ENCODE measurements around the gene KIAA0232. TPM values are rescaled to one million over a fixed set of nuclear protein-coding genes. Genes with fewer than 3 reads are reported as not detected.
A peak's percentile ranks its signal among the peaks of the same experiment; 100 is the strongest.

Gene KIAA0232
- total RNA-seq, 1 experiment from 2014 or later = 15.6 TPM

DNA sequence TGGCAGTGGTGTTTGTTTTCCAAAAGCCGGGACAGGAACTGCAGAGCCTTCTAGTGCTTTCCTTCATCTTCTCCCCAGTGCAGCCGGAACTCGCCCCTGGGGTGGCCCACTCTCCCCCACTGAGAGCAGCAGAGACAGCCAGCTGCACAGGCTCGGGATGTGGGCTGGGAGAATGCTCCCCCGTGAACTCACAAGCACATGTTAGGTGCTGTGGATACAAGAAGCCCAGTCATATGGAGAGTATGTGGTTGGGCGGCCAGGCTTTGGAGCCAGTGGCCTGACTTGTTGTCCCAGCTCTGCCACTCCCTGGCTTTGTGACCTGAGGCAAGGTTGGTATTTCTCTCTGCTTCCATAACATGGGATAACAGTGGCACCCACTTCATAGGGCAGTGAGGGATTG, 9.4 kb upstream of the KIAA0232 start:
- no TSS peak for BruUV-seq (replicated peaks)
- TF ChIP-seq, protein P1, sequence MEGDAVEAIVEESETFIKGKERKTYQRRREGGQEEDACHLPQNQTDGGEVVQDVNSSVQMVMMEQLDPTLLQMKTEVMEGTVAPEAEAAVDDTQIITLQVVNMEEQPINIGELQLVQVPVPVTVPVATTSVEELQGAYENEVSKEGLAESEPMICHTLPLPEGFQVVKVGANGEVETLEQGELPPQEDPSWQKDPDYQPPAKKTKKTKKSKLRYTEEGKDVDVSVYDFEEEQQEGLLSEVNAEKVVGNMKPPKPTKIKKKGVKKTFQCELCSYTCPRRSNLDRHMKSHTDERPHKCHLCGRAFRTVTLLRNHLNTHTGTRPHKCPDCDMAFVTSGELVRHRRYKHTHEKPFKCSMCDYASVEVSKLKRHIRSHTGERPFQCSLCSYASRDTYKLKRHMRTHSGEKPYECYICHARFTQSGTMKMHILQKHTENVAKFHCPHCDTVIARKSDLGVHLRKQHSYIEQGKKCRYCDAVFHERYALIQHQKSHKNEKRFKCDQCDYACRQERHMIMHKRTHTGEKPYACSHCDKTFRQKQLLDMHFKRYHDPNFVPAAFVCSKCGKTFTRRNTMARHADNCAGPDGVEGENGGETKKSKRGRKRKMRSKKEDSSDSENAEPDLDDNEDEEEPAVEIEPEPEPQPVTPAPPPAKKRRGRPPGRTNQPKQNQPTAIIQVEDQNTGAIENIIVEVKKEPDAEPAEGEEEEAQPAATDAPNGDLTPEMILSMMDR (IDR thresholded peaks at IDR 0.05; ENCODE audit: unreplicated experiment) = no peak
- intact Hi-C loops (cut with micrococcal nuclease) = no loop called here
- Mint-ChIP-seq H3K36me3 (ENCODE audit: insufficient read depth, unreplicated experiment) (no peaks in the 10 kb centered on the region), H3K4me3 (ENCODE audit: unreplicated experiment) (no peak overlapping the region), H3K27ac (ENCODE audit: low read depth, unreplicated experiment) (peak overlapping the region; percentile 80), H3K9me3 (ENCODE audit: unreplicated experiment) (no peaks in the 10 kb centered on the region), H3K4me1 (ENCODE audit: insufficient read depth, unreplicated experiment) (peaks cover 35% of the 10 kb centered on the region), H3K27me3 (ENCODE audit: insufficient read depth, unreplicated experiment) (no peaks in the 10 kb centered on the region)
- ChIA-PET POLR2A (no interaction called here), CTCF (interaction anchor here (0.7 to 2.9 kb wide), 3 partner anchors 8 to 101 kb away, joined by 3 to 12 read pairs (median 3); no protein-coding TSS in a partner anchor)
- DNase-seq (ENCODE audit: unreplicated experiment) = no peak

DNA sequence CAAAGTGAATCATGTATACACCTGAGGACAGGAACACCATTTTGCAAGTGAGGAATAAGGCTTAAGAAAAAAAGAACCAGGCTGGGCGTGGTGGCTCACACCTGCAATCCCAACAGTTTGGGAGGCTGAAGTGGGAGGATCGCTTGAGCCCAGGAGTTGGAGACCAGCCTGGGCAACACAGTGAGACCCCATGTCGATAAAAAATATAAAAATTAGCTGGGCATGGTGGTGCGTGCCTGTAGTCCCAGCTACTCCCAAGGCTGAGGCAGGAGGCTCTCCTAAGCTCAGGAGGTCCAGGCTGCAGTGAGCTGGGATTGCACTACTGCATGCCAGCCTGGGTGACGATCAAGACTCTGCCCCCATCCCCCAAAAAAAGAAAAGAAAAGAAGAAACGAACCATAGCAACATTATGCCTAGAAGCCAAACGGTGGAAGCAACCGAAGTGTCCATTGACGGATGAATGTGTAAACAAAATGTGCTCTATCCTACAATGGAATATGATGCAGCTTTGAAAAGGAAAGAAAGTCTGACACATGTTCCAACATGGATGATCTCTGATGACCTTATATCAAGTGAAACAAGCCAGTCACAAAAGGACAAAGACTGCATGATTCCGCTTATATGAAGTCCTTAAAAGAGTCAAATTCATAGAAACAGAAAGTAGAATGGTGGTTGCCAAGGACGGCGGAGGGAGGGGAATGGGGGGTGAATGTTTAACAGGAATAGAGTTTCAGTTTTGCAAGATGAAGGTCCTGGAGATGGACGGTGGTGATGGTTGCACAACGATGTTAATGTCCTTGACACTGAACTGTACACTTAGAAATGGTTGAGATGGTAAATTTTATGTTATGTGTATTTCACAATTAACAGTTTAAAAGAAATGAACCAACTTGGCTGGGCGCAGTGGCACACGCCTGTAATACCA, 8.6 kb upstream of the KIAA0232 start:
- POLR2A ChIA-PET = interaction anchor here (0.5 kb wide), 1 partner anchor 277 kb away, joined by 3 read pairs; no protein-coding TSS in a partner anchor
- H3K4me3 Mint-ChIP-seq (ENCODE audit: unreplicated experiment) = no peak overlapping the region
- CTCF ChIA-PET = interaction anchor here (0.5 to 2.9 kb wide), 4 partner anchors 8 to 251 kb away, joined by 3 to 12 read pairs (median 3); no protein-coding TSS in a partner anchor
- no peaks in the 10 kb centered on the region for H3K36me3 Mint-ChIP-seq (ENCODE audit: insufficient read depth, unreplicated experiment)
- no TSS peak for BruUV-seq (replicated peaks)
- no peak for DNase-seq (ENCODE audit: unreplicated experiment)
- H3K4me1 Mint-ChIP-seq (ENCODE audit: insufficient read depth, unreplicated experiment) = peaks cover 28% of the 10 kb centered on the region
- TF ChIP-seq, protein P1 (IDR thresholded peaks at IDR 0.05; ENCODE audit: unreplicated experiment) = no peak
- no peaks in the 10 kb centered on the region for H3K9me3 Mint-ChIP-seq (ENCODE audit: unreplicated experiment)
- H3K27me3 Mint-ChIP-seq (ENCODE audit: insufficient read depth, unreplicated experiment) = no peaks in the 10 kb centered on the region
- intact Hi-C loops (cut with micrococcal nuclease) = no loop called here
- no peak overlapping the region for H3K27ac Mint-ChIP-seq (ENCODE audit: low read depth, unreplicated experiment)

DNA sequence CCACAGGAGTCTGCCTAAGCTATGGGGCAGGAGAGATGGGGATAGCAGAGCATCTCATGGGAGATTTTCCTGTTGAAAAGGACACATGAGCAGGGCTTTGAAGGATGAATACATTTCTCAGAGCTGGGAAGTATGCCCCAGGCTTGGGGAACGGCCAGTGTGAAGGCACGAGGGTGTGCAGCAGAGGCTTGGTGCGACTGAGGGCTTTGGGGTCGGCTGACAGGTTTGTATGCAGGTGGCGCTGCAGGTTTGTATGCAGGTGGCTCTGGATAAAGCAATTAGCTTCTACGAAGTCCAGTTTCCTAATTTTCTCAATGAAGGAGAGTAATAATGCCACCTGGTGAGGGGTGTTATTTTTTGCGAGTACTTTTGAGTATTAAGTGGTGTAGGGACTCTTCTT, 6.8 kb upstream of the KIAA0232 start:
- H3K27me3 Mint-ChIP-seq (ENCODE audit: insufficient read depth, unreplicated experiment) = no peaks in the 10 kb centered on the region

More for the DNA sequence above, 6.8 kb upstream of the KIAA0232 start:
- no peaks in the 10 kb centered on the region for H3K9me3 Mint-ChIP-seq (ENCODE audit: unreplicated experiment)
- BruUV-seq (replicated peaks) = no TSS peak
- ChIA-PET CTCF (interaction anchor here (0.5 to 1.6 kb wide), 2 partner anchors 98 to 319 kb away, joined by 4 to 8 read pairs; no protein-coding TSS in a partner anchor), POLR2A (interaction anchor here (0.6 to 1.1 kb wide), 2 partner anchors 59 to 196 kb away, joined by 3 read pairs; partner anchors contain the start of gene BLOC1S4)
- no peaks in the 10 kb centered on the region for H3K36me3 Mint-ChIP-seq (ENCODE audit: insufficient read depth, unreplicated experiment)
- H3K4me1 Mint-ChIP-seq (ENCODE audit: insufficient read depth, unreplicated experiment) = peaks cover 28% of the 10 kb centered on the region
- no peak for DNase-seq (ENCODE audit: unreplicated experiment)
- intact Hi-C loops (cut with micrococcal nuclease) = no loop called here
- no peak overlapping the region for H3K27ac Mint-ChIP-seq (ENCODE audit: low read depth, unreplicated experiment)
- TF ChIP-seq, protein P1 (IDR thresholded peaks at IDR 0.05; ENCODE audit: unreplicated experiment) = no peak
- H3K4me3 Mint-ChIP-seq (ENCODE audit: unreplicated experiment) = no peak overlapping the region
